Measurements from ENCODE around the gene CIB4.

- no peak for TF ChIP-seq CTCF (IDR thresholded peaks at IDR 0.05)
- no peak for TF ChIP-seq EZH2 (IDR thresholded peaks at IDR 0.05; ENCODE audit: borderline replicate concordance, insufficient read depth, low read depth, low read length, poor library complexity, severe bottlenecking)
Observed at GRCh38 chr2:26583381-26583911, 57.7 kb downstream of the CIB4 start.

All from B cell (primary cell).